HFF-Myc (cell line): ENCODE results near the gene LAMB4.

Source experiments
- DNase-seq: peaks from one replicate; pipeline ENCODE4 v3.0.0-alpha.2; 2011; ENCODE audit warnings: low read depth; ENCODE audit errors: extremely low read depth
- H3K4me3 ChIP-seq: replicated peaks from 2 replicates; pipeline ENCODE4 v1.5.1; 2011; ENCODE audit warnings: low read depth, mild to moderate bottlenecking, control low read depth, low read length
- CTCF ChIP-seq: IDR thresholded peaks from 2 replicates; pipeline ENCODE4 v1.5.1; 2012; ENCODE audit warnings: mild to moderate bottlenecking, low read depth, low read length, control low read depth; ENCODE audit errors: missing control alignments

LAMB4 gene

DNA sequence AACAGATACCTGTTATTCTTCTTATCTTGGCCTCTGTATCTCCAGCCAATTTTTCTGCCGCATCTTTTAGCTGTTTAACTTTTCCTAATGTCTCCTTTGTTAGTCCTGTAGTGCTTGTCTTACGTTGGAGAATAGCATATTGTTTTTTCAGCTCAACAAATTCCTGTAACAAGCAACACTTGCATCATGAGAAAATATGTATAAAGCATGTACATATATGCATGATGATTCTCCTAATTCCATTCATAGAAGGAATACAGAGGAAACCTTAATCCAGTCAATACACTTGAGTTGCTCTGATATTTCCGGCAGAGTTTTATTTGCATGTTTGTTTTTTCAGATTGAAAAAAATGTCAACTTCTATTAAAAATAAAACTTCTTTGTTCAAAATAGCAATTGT is 101.1 kb downstream of the LAMB4 start:
- DNase-seq: no peak
- no peak overlapping the region for H3K4me3 ChIP-seq
- TF ChIP-seq CTCF: no peak

DNA sequence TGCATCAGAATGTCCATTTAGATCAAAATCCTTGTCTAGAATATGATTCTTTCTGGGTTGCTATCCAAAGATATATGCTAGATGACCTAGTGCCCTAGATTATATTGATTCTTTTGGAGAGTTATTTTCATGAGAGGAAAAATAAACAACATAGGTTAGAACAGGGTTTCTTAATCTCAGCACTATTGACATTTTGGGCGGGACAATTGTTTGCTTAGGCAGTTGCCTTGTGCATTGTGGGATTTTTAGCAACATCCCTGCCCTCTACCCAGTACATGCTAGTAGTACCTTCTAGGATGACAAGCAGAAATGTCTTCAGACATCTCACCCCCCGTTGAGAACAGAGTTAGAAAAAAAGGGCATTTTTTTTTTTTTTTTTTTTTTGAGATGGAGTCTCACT is 102.0 kb downstream of the LAMB4 start:
- DNase-seq: no peak
- no peak overlapping the region for H3K4me3 ChIP-seq
- TF ChIP-seq CTCF: no peak

DNA sequence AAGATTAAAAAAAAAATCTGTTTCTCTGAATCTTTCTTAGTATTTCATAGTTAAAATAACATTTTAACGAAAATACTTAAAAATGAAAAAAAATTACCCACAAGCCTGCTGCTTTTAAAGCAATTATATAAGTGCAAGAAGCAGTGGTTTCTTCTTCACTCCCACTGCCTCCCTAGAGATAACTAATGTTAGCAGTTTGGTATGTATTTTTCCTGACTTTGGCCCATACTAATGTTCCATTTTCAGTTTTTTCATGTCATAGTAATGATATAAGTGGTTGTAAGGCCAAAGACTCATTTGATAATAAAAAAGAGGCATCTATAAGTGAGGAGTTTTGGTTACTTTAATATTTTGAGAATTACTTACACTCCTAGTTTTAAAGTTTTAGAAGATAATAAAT is 102.9 kb downstream of the LAMB4 start:
- no peak for DNase-seq
- TF ChIP-seq CTCF: no peak
- H3K4me3 ChIP-seq: no peak overlapping the region

DNA sequence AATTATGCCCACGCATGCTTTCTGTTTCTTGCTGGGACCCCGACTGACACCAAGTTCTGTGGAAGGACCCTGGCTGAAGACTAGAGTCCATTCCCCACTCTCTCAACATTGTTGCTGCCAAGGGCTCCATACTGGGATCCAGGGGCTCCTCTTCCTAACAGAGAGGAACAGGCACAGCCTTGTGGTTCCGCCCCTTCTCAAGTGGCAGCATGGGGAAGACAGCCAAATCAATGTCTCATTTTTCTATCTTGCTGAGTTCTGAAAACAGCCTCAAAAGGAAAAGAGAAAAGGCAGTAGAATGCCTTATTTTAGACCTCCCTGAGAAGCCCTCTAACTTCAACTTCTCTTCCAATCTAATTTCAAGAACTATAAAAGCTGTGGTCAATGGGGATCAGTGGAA is 103.5 kb downstream of the LAMB4 start:
- TF ChIP-seq CTCF: no peak
- H3K4me3 ChIP-seq: no peak overlapping the region
- DNase-seq: no peak

- H3K4me3 ChIP-seq: no peak overlapping the region
- no peak for TF ChIP-seq CTCF
- DNase-seq: no peak
Measured at GRCh38 chr7:108026116-108026515, 104.0 kb downstream of the LAMB4 start.

DNA sequence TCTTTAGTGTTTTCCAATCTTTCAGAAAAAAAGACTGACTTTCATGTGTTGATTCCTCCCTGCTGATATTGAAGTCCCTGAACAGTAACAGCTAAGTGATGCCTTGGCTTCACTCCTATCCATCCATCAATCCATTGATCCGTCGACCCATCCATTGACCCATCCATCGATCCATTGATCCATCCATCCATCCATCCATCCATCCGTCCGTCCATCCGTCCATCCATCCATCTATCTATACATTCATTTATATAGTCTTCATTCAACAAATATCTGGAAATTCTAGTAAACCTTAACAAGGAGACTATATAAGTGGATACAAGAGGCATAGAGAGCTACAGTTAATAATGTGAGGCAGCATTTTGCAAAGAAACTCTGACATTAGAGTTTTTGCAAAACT is 105.6 kb downstream of the LAMB4 start:
- H3K4me3 ChIP-seq: no peak overlapping the region
- TF ChIP-seq CTCF: no peak
- no peak for DNase-seq

DNA sequence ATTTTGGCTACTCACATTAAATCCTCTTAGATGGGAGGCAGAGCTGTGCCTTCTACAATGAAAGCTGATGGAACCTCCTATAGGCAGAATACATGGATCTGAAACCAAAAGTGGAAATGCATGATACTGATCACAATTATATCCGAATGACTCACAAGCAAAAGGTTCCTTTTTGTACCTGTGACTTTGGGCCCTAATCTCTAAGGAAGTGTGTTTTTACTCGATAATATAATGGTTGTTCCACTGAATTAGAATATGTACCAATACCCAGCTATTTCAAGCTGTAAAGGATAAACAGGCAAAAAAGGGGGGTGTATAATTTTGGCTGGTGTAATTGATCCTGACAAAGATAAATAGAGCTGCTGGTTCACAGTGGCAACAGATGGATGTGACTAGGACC is 109.6 kb downstream of the LAMB4 start:
- TF ChIP-seq CTCF: no peak
- no peak overlapping the region for H3K4me3 ChIP-seq
- no peak for DNase-seq
